ES-I3 (cell line): ENCODE results near the gene CDCA4.
A peak's percentile ranks its signal among the peaks of the same experiment; 100 is the strongest.
"Not testable (repeated sequence)": the region's sequence is repeated elsewhere in the genome, so short reads cannot be mapped to it uniquely, and the experiment has no call there.

Source experiments
- H3K36me3 ChIP-seq: 2 replicates; pipeline ENCODE4 v1.6.1; 2013; ENCODE audit warnings: mild to moderate bottlenecking, low read length, control low read depth, moderate library complexity; ENCODE audit not compliant: insufficient read depth
- H3K4me1 ChIP-seq: 2 replicates; pipeline ENCODE4 v1.6.1; 2013; ENCODE audit warnings: mild to moderate bottlenecking, control low read depth, low read length; ENCODE audit not compliant: insufficient read depth
- H3K9ac ChIP-seq: 2 replicates; pipeline ENCODE4 v1.6.1; 2013; ENCODE audit warnings: low read depth, mild to moderate bottlenecking, low read length, moderate library complexity
- H3K9me3 ChIP-seq: 2 replicates; pipeline ENCODE4 v1.6.1; 2013; ENCODE audit warnings: mild to moderate bottlenecking, low read length, moderate library complexity; ENCODE audit not compliant: control insufficient read depth, insufficient read depth

CDCA4 gene

DNA sequence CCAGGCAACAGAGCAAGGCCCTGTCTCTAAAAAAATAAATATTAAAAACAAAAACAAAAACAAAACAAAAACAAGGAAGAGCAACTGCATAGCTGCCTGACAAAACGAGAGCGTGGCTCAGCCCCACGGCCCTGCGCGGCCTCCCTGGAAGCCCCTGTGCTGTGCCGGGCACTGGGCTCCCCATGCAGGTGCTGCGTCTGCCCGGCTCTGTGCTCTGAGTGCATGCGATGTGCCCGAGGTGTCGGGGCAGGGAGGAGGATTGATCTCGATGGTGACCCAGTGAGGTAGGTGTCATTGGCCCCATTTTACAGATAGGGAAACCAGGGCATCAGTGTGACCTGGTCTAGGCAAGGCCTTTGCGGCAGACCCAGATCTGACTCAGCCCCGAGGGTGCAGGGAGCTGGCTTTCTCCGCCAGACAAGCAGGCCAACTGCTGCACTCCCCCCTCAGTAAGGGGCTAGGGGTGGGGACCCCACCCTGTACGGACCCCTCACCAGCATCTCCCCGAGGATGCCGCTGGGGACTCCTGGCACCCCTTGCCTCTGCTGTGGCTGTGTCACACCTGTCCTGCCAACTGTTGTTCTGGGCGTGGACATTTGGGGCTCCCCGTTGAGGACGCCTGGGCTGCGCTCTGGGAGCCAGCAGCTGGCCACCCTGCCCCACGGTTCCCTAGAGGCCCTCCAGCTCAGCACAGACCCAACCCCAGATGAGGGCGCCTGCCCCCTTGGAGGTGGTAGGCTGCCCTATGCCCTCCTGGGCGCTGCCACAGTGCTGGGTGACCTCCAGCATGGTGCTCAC is 29.1 kb upstream of the CDCA4 start:
- Histone ChIP-seq H3K4me1 (no peaks in the 10 kb centered on the region), H3K9me3 (no peaks in the 10 kb centered on the region), H3K9ac (no peak overlapping the region), H3K36me3 (no peaks in the 10 kb centered on the region)

GRCh38 chr14:105047283-105048016 is 26.6 kb upstream of the CDCA4 start:
- Histone ChIP-seq H3K9ac (no peak overlapping the region), H3K9me3 (no peaks in the 10 kb centered on the region), H3K4me1 (no peaks in the 10 kb centered on the region), H3K36me3 (no peaks in the 10 kb centered on the region)

- Histone ChIP-seq H3K9ac (no peak overlapping the region), H3K4me1 (peaks cover 3% of the 10 kb centered on the region; the same call in 1 of the 2 replicates), H3K9me3 (no peaks in the 10 kb centered on the region), H3K36me3 (no peaks in the 10 kb centered on the region)
Measured at GRCh38 chr14:105046891-105047282, 26.0 kb upstream of the CDCA4 start.

GRCh38 chr14:105045710-105046326 is 24.9 kb upstream of the CDCA4 start:
- H3K36me3 ChIP-seq = no peaks in the 10 kb centered on the region
- no peaks in the 10 kb centered on the region for H3K9me3 ChIP-seq
- no peak overlapping the region for H3K9ac ChIP-seq
- H3K4me1 ChIP-seq = peaks cover 3% of the 10 kb centered on the region; the same call in 1 of the 2 replicates

GRCh38 chr14:105043641-105044040 is 22.8 kb upstream of the CDCA4 start:
- no peaks in the 10 kb centered on the region for H3K9me3 ChIP-seq

GRCh38 chr14:105042813-105043212 is 21.9 kb upstream of the CDCA4 start:
- Histone ChIP-seq H3K4me1 (peaks cover 3% of the 10 kb centered on the region; the same call in 1 of the 2 replicates), H3K9ac (no peak overlapping the region), H3K9me3 (no peaks in the 10 kb centered on the region), H3K36me3 (no peaks in the 10 kb centered on the region)

More at GRCh38 chr14:105043641-105044040, 22.8 kb upstream of the CDCA4 start:
- Histone ChIP-seq H3K4me1 (peaks cover 3% of the 10 kb centered on the region; the same call in 1 of the 2 replicates), H3K36me3 (no peaks in the 10 kb centered on the region), H3K9ac (no peak overlapping the region)

GRCh38 chr14:105041841-105042765 is 21.2 kb upstream of the CDCA4 start:
- no peak overlapping the region for H3K9ac ChIP-seq

DNA sequence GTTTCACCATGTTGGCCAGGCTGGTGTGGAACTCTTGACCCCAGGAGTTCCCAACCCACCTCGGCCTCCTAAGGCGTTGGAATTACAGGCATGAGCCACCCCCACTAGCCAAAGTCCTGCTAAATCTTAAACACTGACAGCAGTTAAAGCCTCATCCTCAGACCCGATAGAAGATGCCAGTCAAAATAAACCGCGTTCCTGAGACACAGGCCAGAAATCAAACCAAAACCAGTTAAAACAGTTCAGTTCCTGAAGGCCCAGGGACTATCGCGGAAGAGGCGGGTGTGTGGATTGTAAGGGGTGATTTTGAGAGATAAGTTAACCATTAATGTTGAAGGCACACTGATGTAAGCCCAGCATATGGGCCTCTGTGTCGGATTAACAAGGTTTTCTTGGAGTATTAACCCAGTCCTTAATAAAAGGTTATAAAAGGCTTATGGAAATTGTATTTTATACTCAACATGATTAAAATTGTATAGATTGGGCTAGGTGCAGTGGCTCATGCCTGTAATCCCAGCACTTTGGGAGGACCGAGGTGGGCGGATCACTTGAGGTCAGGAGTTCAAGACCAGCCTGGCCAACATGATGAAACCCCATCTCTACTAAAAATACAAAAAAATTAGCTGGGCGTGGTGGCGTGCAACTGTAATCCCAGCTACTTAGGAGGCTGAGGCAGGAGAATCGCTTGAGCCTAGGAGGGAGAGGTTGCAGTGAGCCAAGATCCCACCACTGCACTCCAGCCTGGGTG is 18.7 kb upstream of the CDCA4 start:
- Histone ChIP-seq H3K9ac (no peak overlapping the region), H3K36me3 (no peaks in the 10 kb centered on the region), H3K9me3 (no peaks in the 10 kb centered on the region), H3K4me1 (peaks cover 3% of the 10 kb centered on the region; the same call in 1 of the 2 replicates)

More at GRCh38 chr14:105041841-105042765, 21.2 kb upstream of the CDCA4 start:
- Histone ChIP-seq H3K4me1 (peaks cover 3% of the 10 kb centered on the region; the same call in 1 of the 2 replicates), H3K36me3 (no peaks in the 10 kb centered on the region), H3K9me3 (no peaks in the 10 kb centered on the region)

- not testable (repeated sequence) for H3K36me3 ChIP-seq, H3K9me3 ChIP-seq, H3K4me1 ChIP-seq, H3K9ac ChIP-seq
Measured at GRCh38 chr14:105035616-105036015, 14.7 kb upstream of the CDCA4 start.

- H3K4me1 ChIP-seq = peaks cover 8% of the 10 kb centered on the region; the same call in 1 of the 2 replicates
- no peaks in the 10 kb centered on the region for H3K9me3 ChIP-seq
- H3K36me3 ChIP-seq = no peaks in the 10 kb centered on the region
- peak overlapping the region; percentile 65; the same call in 1 of the 2 replicates for H3K9ac ChIP-seq
Measured at GRCh38 chr14:105034315-105035039, 13.6 kb upstream of the CDCA4 start.

DNA sequence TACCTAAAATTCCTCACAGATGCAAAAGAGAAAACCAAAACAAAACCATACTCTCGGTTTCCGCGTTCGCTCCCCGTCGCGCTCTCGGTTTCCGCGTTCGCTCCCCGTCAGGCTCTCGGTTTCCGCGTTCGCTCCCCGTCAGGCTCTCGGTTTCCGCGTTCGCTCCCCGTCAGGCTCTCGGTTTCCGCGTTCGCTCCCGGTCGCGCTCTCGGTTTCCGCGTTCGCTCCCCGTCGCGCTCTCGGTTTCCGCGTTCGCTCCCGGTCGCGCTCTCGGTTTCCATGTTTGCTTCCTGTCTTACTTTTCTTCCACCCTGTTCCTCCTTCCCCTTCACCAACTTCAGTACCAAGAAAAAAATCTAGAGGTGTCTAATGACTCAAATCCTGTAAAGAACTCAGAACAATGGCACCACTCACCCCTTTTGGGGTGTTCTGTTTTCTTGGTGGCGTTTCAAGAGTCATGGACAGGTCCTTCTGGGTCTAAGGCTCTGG is 12.6 kb upstream of the CDCA4 start:
- H3K9ac ChIP-seq = peak overlapping the region; percentile 65; the same call in 1 of the 2 replicates
- H3K4me1 ChIP-seq, H3K36me3 ChIP-seq, H3K9me3 ChIP-seq: not testable (repeated sequence)

DNA sequence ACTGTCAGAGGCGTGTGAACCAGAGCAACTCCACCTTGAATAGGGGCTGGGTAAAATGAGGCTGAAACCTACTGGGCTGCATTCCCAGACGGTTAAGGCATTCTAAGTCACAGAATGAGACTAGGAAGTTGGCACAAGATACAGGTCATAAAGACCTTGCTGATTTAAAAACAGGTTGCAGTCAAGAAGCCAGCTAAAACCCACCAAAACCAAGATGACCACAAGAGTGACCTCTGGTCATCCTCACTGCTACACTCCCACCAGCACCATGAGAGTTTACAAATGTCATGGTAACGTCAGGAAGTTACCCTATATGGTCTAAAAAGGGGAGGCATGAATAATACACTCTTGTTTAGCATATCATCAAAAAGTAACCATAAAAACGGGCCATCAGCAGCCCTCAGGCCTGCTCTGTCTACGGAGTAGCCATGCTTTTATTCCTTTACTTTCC is 11.6 kb upstream of the CDCA4 start:
- not testable (repeated sequence) for H3K9me3 ChIP-seq, H3K36me3 ChIP-seq, H3K4me1 ChIP-seq
- H3K9ac ChIP-seq = peak overlapping the region; percentile 65; the same call in 1 of the 2 replicates
